Measurements from ENCODE around the gene HSF5. TPM values are rescaled to one million over a fixed set of nuclear protein-coding genes. Genes with fewer than 3 reads are reported as not detected.

HSF5 gene
- total and polyA plus RNA-seq, 4 donors, result 0.09 to 0.17 TPM; not detected in 2

DNA sequence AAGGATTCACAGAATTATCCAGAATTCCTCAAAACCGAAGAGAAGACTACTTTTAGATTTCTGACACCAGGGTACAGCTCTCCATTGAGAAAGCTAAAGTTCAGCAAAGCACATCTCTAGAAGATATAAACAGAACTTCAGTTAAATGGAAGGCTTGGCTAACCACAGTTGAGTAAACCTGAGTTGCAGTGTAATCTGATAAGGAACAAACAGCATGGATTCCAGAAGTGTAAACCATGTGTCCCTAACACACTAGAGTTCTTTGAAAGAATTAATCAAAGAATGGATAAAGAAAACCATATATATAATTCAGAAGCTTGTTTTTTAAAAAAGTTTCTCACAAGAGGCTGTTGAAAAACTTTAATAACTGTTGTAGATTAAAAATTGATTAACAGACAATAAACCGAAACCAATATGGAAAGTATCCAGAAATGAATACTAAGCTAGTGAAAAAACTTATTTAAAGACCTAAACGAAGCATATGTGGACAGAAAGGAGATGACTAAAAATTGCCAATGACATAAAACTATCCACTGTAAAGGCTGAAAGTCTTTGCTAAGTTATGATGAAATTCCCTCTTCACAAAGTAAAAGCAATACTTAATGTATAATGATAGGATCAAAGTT is 75.1 kb downstream of the HSF5 start (continued):
- TF ChIP-seq GABPA (IDR thresholded peaks at IDR 0.05 in 1 of 2, conservative IDR thresholded peaks at IDR 0.05 in 1 of 2) (peak in 1 of 2 donors; percentile 10), TAF1 (conservative IDR thresholded peaks at IDR 0.05) (no peak), MAX (IDR thresholded peaks at IDR 0.05) (no peak), NR2F2 (IDR thresholded peaks at IDR 0.05) (no peak), FOXA1 (IDR thresholded peaks at IDR 0.05) (no peak), SP1 (IDR thresholded peaks at IDR 0.05) (no peak), HNF4G (IDR thresholded peaks at IDR 0.05) (no peak), RAD21 (IDR thresholded peaks at IDR 0.05) (peak in 1 of 2 donors; percentile 33), HNF4A (conservative IDR thresholded peaks at IDR 0.05) (peak; percentile 11 to 22), EGR1 (IDR thresholded peaks at IDR 0.05; ENCODE audit: low read depth in 2 of 2) (no peak), JUND (IDR thresholded peaks at IDR 0.05) (no peak)
- TF ChIP-seq, protein P1, sequence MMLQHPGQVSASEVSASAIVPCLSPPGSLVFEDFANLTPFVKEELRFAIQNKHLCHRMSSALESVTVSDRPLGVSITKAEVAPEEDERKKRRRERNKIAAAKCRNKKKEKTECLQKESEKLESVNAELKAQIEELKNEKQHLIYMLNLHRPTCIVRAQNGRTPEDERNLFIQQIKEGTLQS (IDR thresholded peaks at IDR 0.05), result no peak

DNA sequence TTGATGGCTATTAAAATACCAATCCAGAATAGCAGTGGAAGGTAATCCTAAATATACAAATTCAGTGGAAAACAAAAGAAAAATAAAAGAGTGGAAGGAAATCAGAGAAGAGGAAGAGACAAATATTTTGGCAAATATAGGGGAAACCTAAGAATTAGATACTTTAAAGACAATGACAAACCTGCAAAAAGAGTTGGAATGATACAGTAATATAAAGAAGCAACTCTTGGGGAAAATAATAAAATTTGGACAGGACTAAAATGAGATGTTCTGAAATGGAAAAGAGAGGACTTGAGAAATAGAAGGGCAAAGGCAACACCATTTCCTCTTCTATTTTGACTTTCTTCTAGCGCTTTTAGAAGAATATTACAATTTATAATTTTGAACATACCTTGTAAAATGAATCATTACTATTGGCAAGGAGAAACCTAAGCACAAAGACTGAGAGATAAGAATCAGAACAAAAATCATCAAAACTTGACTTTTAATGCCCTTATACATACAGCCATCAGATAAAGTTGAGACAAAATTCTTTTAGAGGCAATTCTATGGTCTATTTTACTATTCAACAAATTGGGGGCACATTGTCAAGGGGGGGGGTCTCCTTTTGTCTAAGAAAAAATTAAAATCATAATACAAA is 76.0 kb downstream of the HSF5 start:
- DNase-seq (ENCODE audit: low spot score), result no peak
- Histone ChIP-seq H3K27ac (ENCODE audit: low read depth in 1 of 2, low read length in 2 of 2) (no peak overlapping the region), H3K4me1 (ENCODE audit: control insufficient read depth in 4 of 4, insufficient read depth in 4 of 4, low read length in 3 of 4) (peaks cover 0 to 48% (median 31%) of the 10 kb centered on the region in 4 donors), H3K9me3 (ENCODE audit: control insufficient read depth in 4 of 4, low read length in 3 of 4) (no peaks in the 10 kb centered on the region), H3K4me3 (ENCODE audit: low read depth in 1 of 3, low read length in 3 of 3) (no peak overlapping the region), H3K27me3 (ENCODE audit: control insufficient read depth in 4 of 4, insufficient read depth in 4 of 4, low read length in 3 of 4) (no peaks in the 10 kb centered on the region), H3K9ac (ENCODE audit: low read depth in 1 of 2, low read length in 2 of 2) (no peak overlapping the region), H3K36me3 (ENCODE audit: control insufficient read depth in 4 of 4, insufficient read depth in 3 of 4, low read depth in 1 of 4, low read length in 3 of 4) (no peaks in the 10 kb centered on the region)
- 86% methylated on average over 1 of the region's 1 CpG for WGBS
- no peak for TF ChIP-seq EGR1 (IDR thresholded peaks at IDR 0.05; ENCODE audit: low read depth in 2 of 2)
- no peak for TF ChIP-seq TAF1 (conservative IDR thresholded peaks at IDR 0.05)
- no peak for TF ChIP-seq FOXA1 (IDR thresholded peaks at IDR 0.05)
- no peak for TF ChIP-seq JUND (IDR thresholded peaks at IDR 0.05)
- no peak for TF ChIP-seq MAX (IDR thresholded peaks at IDR 0.05)
- TF ChIP-seq, protein P1 (IDR thresholded peaks at IDR 0.05), result no peak
- no peak for TF ChIP-seq YY1 (IDR thresholded peaks at IDR 0.05)
- no peak for TF ChIP-seq RXRA (IDR thresholded peaks at IDR 0.05)
- no peak for TF ChIP-seq GABPA (IDR thresholded peaks at IDR 0.05 in 1 of 2, conservative IDR thresholded peaks at IDR 0.05 in 1 of 2)
- no peak for TF ChIP-seq RAD21 (IDR thresholded peaks at IDR 0.05)

DNA sequence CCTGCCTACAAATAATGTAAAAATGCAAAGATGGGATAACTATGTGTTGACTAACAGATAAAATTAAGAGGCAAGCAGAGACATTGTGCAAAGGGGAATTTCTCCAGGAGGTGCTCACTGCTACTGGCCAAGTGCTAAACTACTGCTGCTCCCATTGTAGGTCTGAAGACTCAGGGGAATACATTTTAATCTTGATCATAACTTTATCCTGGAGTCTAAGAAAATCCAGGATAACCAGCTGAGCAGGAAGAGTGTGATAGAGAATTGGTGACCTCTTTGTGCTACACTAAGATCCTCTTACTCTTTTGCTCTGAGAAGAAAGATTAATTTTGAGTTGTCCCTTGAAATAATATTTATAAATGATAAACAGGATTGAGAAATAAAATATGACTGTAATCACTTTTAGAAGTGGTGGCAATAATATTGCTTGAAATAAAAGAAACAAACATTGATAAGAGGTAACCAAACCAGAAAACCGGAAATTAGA is 76.8 kb downstream of the HSF5 start:
- H3K9ac ChIP-seq (ENCODE audit: low read depth in 1 of 2, low read length in 2 of 2), result no peak overlapping the region
- no peak for TF ChIP-seq HNF4G (IDR thresholded peaks at IDR 0.05)
- no peaks in the 10 kb centered on the region for H3K27me3 ChIP-seq (ENCODE audit: control insufficient read depth in 4 of 4, insufficient read depth in 4 of 4, low read length in 3 of 4)
- no peak overlapping the region for H3K4me3 ChIP-seq (ENCODE audit: low read depth in 1 of 3, low read length in 3 of 3)
- DNase-seq (ENCODE audit: low spot score), result no peak
- H3K36me3 ChIP-seq (ENCODE audit: control insufficient read depth in 4 of 4, insufficient read depth in 3 of 4, low read depth in 1 of 4, low read length in 3 of 4), result no peaks in the 10 kb centered on the region
- no peak overlapping the region for H3K27ac ChIP-seq (ENCODE audit: low read depth in 1 of 2, low read length in 2 of 2)
- peaks cover 0 to 48% (median 31%) of the 10 kb centered on the region in 4 donors for H3K4me1 ChIP-seq (ENCODE audit: control insufficient read depth in 4 of 4, insufficient read depth in 4 of 4, low read length in 3 of 4)
- no peaks in the 10 kb centered on the region for H3K9me3 ChIP-seq (ENCODE audit: control insufficient read depth in 4 of 4, low read length in 3 of 4)
- 71% methylated on average over 1 of the region's 1 CpG for WGBS

Data from liver (tissue), 9 donors.